GM12878 (cell line): ENCODE results near the gene RALGPS1. TPM values are rescaled to one million over a fixed set of nuclear protein-coding genes. Genes with fewer than 3 reads are reported as not detected.

ENCODE experiments used
- ATAC-seq: fragments of 200-7000 bp; cut with Tn5 transposase; 3 replicates; pipeline ENCODE4 v1.9.1; 2020; ENCODE audit warnings: mild to moderate bottlenecking, moderate library complexity
- BruUV-seq: library from RNA; stranded (reverse); fragments of 400-500 nt; replicated peaks from 2 replicates; lab custom pipeline; 2021; lab: Mats Ljungman, UMichigan
- CTCF ChIA-PET: fragments of 300-600 bp; sonication (Branson Sonifier 250); formaldehyde crosslinking; extraction: SDS; loops from one replicate; lab custom pipeline; 2021; ENCODE audit warnings: inconsistent platforms; lab: Yijun Ruan, JAX
- POLR2A ChIA-PET: fragments of 350-600 bp; formaldehyde crosslinking; extraction: SDS; loops from one replicate; lab custom pipeline; 2021; ENCODE audit warnings: inconsistent platforms; lab: Charles Lee
- RAD21 ChIA-PET: fragments of 300-600 bp; sonication (Branson Sonifier 250); formaldehyde crosslinking; loops from one replicate; lab custom pipeline; 2023; ENCODE audit warnings: antibody characterized with exemption; ENCODE audit not compliant: unreplicated experiment; lab: Charles Lee
- SMC1A ChIA-PET: fragments of 300-600 bp; sonication (Branson Sonifier 250); formaldehyde crosslinking; loops from one replicate; lab custom pipeline; 2023; ENCODE audit not compliant: unreplicated experiment, uncharacterized antibody; lab: Charles Lee
- DNase-seq: peaks from one replicate; pipeline ENCODE4 v3.0.0-alpha.2; 2011; ENCODE audit warnings: low read depth, low spot score
- FAIRE-seq: peaks from 3 replicates; lab custom pipeline; 2011; peaks lifted over from hg19 to GRCh38; lab: Jason Lieb, UNC
- H2AFZ ChIP-seq: 2 replicates; pipeline ENCODE4 v1.6.0; 2011; ENCODE audit warnings: low read depth, low read length, control low read depth; ENCODE audit not compliant: control insufficient read depth
- H3K27ac ChIP-seq: 2 replicates; pipeline ENCODE4 v1.5.1; 2011; ENCODE audit warnings: control low read depth; ENCODE audit not compliant: control insufficient read depth, insufficient read depth
- H3K27me3 ChIP-seq, 2 experiments: replicated peaks in 1 of 2; 2 replicates each; pipeline versions ENCODE4 v1.6.0 to v1.6.1; 2011; ENCODE audit warnings: low read length in 1 of 2; ENCODE audit not compliant: control insufficient read depth in 2 of 2, insufficient read depth in 2 of 2
- H3K36me3 ChIP-seq, 2 experiments: 2 replicates each; pipeline ENCODE4 v1.5.1; 2011; ENCODE audit warnings: low read length in 1 of 2; ENCODE audit not compliant: control insufficient read depth in 2 of 2, insufficient read depth in 2 of 2
- H3K4me1 ChIP-seq: 2 replicates; pipeline ENCODE4 v1.6.1; 2011; ENCODE audit warnings: mild to moderate bottlenecking, low read length, moderate library complexity, mixed read lengths; ENCODE audit not compliant: control insufficient read depth, insufficient read depth
- H3K4me2 ChIP-seq: 2 replicates; pipeline ENCODE4 v1.6.0; 2011; ENCODE audit warnings: control low read depth; ENCODE audit not compliant: control insufficient read depth, insufficient read depth
- H3K4me3 ChIP-seq: fragments of 200-600 bp; sonication (generic); 2 replicates; pipeline ENCODE4 v1.5.1; 2016
- H3K79me2 ChIP-seq: 2 replicates; pipeline ENCODE4 v1.6.0; 2011; ENCODE audit warnings: low read length; ENCODE audit not compliant: control insufficient read depth, insufficient read depth
- H3K9ac ChIP-seq: 2 replicates; pipeline ENCODE4 v1.8.0; 2011; ENCODE audit warnings: low read length, control low read depth, mixed read lengths; ENCODE audit not compliant: control insufficient read depth, insufficient read depth
- H3K9me3 ChIP-seq: replicated peaks from 3 replicates; pipeline ENCODE4 v1.5.1; 2011; ENCODE audit warnings: mild to moderate bottlenecking, low read length; ENCODE audit not compliant: control insufficient read depth, insufficient read depth
- H4K20me1 ChIP-seq: 2 replicates; pipeline ENCODE4 v1.6.0; 2011; ENCODE audit not compliant: control insufficient read depth, insufficient read depth
- CHD2 ChIP-seq: IDR thresholded peaks from 2 replicates; pipeline ENCODE4 v1.6.1; 2011; ENCODE audit warnings: low read depth, low read length, improper control_type of control experiment, borderline replicate concordance
- CREB1 ChIP-seq: IDR thresholded peaks from 2 replicates; pipeline ENCODE4 v1.6.1; 2012; ENCODE audit warnings: low read depth, mild to moderate bottlenecking, inconsistent platforms
- GATAD2B ChIP-seq: fragments of 450-650 bp; conservative IDR thresholded peaks from 2 replicates; pipeline ENCODE4 v1.6.1; 2017; ENCODE audit warnings: low read depth, mild to moderate bottlenecking, moderate library complexity
- MLLT1 ChIP-seq: fragments of 450-650 bp; IDR thresholded peaks from 2 replicates; pipeline ENCODE4 v1.6.1; 2016; ENCODE audit warnings: mild to moderate bottlenecking
- MTA3 ChIP-seq: IDR thresholded peaks from 2 replicates; pipeline ENCODE4 v1.6.1; 2012; ENCODE audit warnings: low read length, inconsistent platforms, borderline replicate concordance
- NBN ChIP-seq: fragments of 450-650 bp; IDR thresholded peaks from 2 replicates; pipeline ENCODE4 v1.6.1; 2016
- NR2C2 ChIP-seq: IDR thresholded peaks from 2 replicates; pipeline ENCODE4 v1.6.1; 2011; ENCODE audit warnings: borderline replicate concordance, low read depth; ENCODE audit not compliant: control insufficient read depth, insufficient read length
- POLR2AphosphoS5 ChIP-seq: IDR thresholded peaks from 2 replicates; pipeline ENCODE4 v1.6.1; 2011; ENCODE audit warnings: mild to moderate bottlenecking, low read length, inconsistent platforms
- RB1 ChIP-seq: fragments of 450-650 bp; formaldehyde crosslinking; IDR thresholded peaks from 2 replicates; pipeline ENCODE4 v1.6.1; 2017; ENCODE audit warnings: mild to moderate bottlenecking, borderline replicate concordance
- SPI1 ChIP-seq: IDR thresholded peaks from 2 replicates; pipeline ENCODE4 v1.6.1; 2011; ENCODE audit warnings: low read depth, mild to moderate bottlenecking, low read length, moderate library complexity, borderline replicate concordance; ENCODE audit not compliant: insufficient read depth
- YBX1 ChIP-seq: fragments of 450-650 bp; IDR thresholded peaks from 2 replicates; pipeline ENCODE4 v1.6.1; 2016; ENCODE audit warnings: antibody characterized with exemption
- YY1 ChIP-seq: IDR thresholded peaks from 2 replicates; pipeline ENCODE4 v1.6.1; 2011; ENCODE audit warnings: low read depth, mild to moderate bottlenecking, low read length
- ZNF217 ChIP-seq: fragments of 450-650 bp; IDR thresholded peaks from 2 replicates; pipeline ENCODE4 v1.6.1; 2017; ENCODE audit warnings: antibody characterized with exemption, mild to moderate bottlenecking
- ZNF274 ChIP-seq: IDR thresholded peaks from one replicate; pipeline ENCODE4 v1.8.0; 2011; ENCODE audit not compliant: insufficient read length, insufficient read depth
- WGBS: methylation state at CpG from one replicate; pipeline ENCODE4 v1.1.6; 2016; ENCODE audit warnings: low lambda C conversion rate; ENCODE audit not compliant: insufficient replicate concordance, insufficient coverage; ENCODE audit errors: missing lambda C conversion rate; 5-methylcytosine and 5-hydroxymethylcytosine counted together
- in situ Hi-C: fragments of 300-500 bp; cut with MboI; formaldehyde crosslinking; loops from 9 replicates; pipeline ENCODE4 v1.14.3; 2018; ENCODE audit warnings: mixed read lengths
- intact Hi-C: fragments of 100-400 bp; cut with micrococcal nuclease; formaldehyde crosslinking; loops from one replicate; pipeline ENCODE4 v1.14.2; 2022; ENCODE audit not compliant: unreplicated experiment
- polyA plus RNA-seq, 11 experiments: library from polyadenylated mRNA; depleted of rRNA in 4 of 11; unstranded in 6 of 11; stranded (reverse) in 5 of 11; fragments of >200 nt; fragmentation: Nextera tagmentation in 4 of 11; fragmentation: Illumina TruSeq in 1 of 11; extraction: Ambion mirVana in 4 of 11; extraction: Trizol in 1 of 11; gene quantifications; 1 replicate in 1 of 11; 2 replicates in 10 of 11; pipeline versions ENCODE4 v1.2.1 to v1.2.3, GENCODE V29; 2011 to 2016; ENCODE audit warnings: inconsistent platforms in 2 of 11, missing spikeins in 2 of 11, low read depth in 1 of 11
- total RNA-seq, 4 experiments: library from RNA; depleted of rRNA in 3 of 4; stranded (reverse); fragments of >200 nt in 3 of 4; fragmentation: Illumina TruSeq in 1 of 4; extraction: Trizol in 1 of 4; gene quantifications; 2 replicates each; pipeline versions ENCODE4 v1.2.1 to v1.2.3, GENCODE V29; 2013 to 2021

RALGPS1 gene
- total and polyA plus RNA-seq, 10 of the 15 experiments (the other 5 are each of a cell fraction or from before 2014, with no cell fraction given), result 0.13 to 5.6 (median 2.7) TPM

- POLR2A ChIA-PET, result no interaction called here
- H3K9ac ChIP-seq, result no peak overlapping the region
- no peak overlapping the region for H3K4me2 ChIP-seq
- SMC1A ChIA-PET, result interaction anchor here (1.0 kb wide), 1 partner anchor 12 kb away, joined by 4 read pairs; no protein-coding TSS in a partner anchor
- DNase-seq (no peak), FAIRE-seq (no peak), ATAC-seq (no peak)
- in situ Hi-C loops, result no loop called here
- no peak overlapping the region for H2AFZ ChIP-seq
- intact Hi-C loops, result no loop called here
- whole genome bisulfite sequencing, result 35% methylated on average over 9 of the region's 9 CpGs
- no peaks in the 10 kb centered on the region for H4K20me1 ChIP-seq
- no peaks in the 10 kb centered on the region for H3K27me3 ChIP-seq
- H3K4me3 ChIP-seq, result no peak overlapping the region
- H3K36me3 ChIP-seq, result peaks cover 10 to 18% of the 10 kb centered on the region in 2 experiments
- H3K9me3 ChIP-seq, result no peaks in the 10 kb centered on the region
- no TSS peak for BruUV-seq
- CTCF ChIA-PET, result interaction anchor here (1.1 to 1.4 kb wide), 3 partner anchors 18 to 96 kb away, joined by 4 read pairs; no protein-coding TSS in a partner anchor
- no peaks in the 10 kb centered on the region; the same call in none of the 2 replicates for H3K79me2 ChIP-seq
- no peak overlapping the region for H3K27ac ChIP-seq
- peaks cover 7% of the 10 kb centered on the region; the same call in 1 of the 2 replicates for H3K4me1 ChIP-seq
- RAD21 ChIA-PET, result no interaction called here
- no peak for TF ChIP-seq YBX1
- TF ChIP-seq MLLT1, result no peak
- TF ChIP-seq RB1, result no peak
- no peak for TF ChIP-seq YY1
- TF ChIP-seq POLR2AphosphoS5, result no peak
- TF ChIP-seq MTA3, result no peak
- TF ChIP-seq ZNF274, result no peak
- no peak for TF ChIP-seq NR2C2
- no peak for TF ChIP-seq CREB1
- no peak for TF ChIP-seq ZNF217
- TF ChIP-seq NBN, result no peak
- TF ChIP-seq GATAD2B, result no peak
- TF ChIP-seq CHD2, result no peak
- TF ChIP-seq SPI1, result no peak
Measured at GRCh38 chr9:126877418-126877817, 37.2 kb upstream of the RALGPS1 start.
